Mesenteric fat pad (tissue), 1 donor: ENCODE data around the gene P2RX3. TPM values are rescaled to one million over a fixed set of nuclear protein-coding genes. Genes with fewer than 3 reads are reported as not detected.
"Not testable (repeated sequence)": the region's sequence is repeated elsewhere in the genome, so short reads cannot be mapped to it uniquely, and the experiment has no call there.

ENCODE experiments used
- DNase-seq: peaks from one replicate; pipeline ENCODE4 v3.0.0-alpha.2; 2020; ENCODE audit warnings: low spot score
- total RNA-seq: library from RNA; stranded (reverse); fragmentation: NEBNext Ultra II Directional; extraction: Animal tissue kit (Norgen Biotek cat#: 25700); gene quantifications from one replicate; pipeline ENCODE4 v1.2.1, GENCODE V29; 2021
- donor health status: DM: yes; HTN: yes; CAD: no.

The P2RX3 gene
- total RNA-seq, 1 donor from 2014 or later: not detected

DNA sequence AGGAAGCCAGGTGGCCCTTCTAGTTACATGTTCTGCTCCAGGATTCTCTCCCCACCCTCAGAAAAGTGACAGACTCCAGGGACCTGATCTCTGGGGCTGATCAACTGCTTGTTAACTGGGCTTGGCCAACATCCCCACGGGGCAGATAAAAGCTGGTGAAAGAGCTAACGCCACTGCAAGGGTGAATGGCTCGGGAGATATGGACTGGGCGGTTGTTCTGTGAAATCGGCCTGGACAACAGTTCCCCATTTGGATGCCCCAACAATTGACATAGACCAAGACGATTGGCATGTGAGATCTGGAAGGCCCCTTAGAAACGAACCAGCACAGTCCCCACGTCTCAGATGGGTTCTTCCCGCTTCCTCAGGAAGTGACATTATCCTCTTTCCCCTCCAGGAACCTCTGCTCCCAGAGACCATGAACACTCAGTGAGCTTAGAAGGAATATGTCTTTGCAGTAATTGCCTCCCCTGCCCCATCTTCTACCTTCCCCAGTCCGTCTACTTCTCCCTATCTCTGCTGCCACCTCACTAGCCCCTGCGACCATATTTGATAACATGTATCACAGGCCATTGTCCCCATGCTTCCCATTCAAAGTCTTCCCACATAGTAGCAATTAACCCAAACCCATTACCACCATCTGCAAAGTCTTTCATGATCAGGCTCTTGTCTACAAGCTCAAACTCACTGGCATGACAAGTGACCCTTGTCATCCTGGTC lies 57.9 kb downstream of the P2RX3 start:
- DNase-seq: no peak

DNA sequence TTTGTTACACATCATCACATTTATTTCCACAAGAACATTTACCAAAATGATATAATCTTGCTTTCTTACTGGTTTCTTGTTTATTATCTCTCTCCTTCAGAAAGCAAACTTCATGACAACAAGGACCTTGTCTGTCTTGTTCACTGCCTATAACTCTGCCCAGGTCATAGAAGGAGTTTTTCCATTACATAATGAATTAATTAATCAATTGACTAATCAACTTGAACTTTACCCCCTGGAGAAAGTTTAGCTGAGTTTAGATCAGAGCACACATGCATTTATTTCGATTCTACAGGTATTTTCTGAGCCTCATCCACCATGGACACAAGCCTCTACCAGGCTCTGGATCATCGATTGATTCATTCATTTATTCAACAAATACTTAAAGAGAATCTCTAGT lies 58.6 kb downstream of the P2RX3 start:
- no peak for DNase-seq

DNA sequence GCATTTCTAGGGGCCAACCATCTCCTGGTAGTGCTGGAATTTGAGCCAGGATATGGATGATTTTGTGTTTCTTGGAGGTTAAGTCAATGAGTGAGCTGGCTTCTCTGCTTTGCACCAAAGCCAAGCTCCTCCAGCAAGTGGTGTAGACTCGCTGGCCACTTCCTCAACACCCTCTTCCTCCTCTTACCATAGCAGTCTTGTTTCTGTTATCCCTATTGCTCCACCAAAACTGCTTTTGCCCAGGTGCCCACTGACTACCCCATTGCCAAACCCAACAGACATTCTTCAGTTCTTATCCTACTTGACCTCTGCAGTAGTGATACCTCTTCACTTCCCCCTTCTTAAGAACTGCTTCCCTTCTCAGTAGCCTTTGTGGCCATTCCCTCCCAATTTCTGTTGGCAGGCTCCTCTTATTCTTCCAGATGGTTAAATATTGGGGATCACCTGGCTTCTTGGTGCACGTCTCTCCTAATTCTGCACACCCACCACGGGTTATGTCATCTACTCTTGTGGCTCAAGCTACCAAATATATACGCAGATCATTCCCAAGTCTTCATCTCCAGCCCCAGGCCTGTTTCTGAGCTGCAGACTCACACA lies 59.3 kb downstream of the P2RX3 start:
- DNase-seq: no peak

DNA sequence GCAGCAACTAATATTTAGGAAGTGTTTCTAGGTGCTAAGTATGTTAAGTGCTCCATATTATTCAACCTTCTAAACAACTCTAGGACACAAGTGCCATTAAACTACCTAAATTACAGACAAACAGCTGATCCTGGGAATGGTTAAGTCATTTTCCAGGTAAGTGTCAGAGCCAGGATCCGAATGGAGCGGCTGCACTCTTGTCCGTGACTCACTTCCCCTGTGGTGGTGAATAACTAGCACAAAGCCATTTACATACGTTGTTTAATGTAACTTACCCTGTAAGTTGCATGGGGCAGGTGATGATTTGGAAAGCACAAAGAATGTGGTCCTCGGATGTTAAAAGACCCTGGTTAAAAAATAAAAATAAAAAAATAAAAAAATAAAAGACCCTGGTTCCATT lies 61.1 kb downstream of the P2RX3 start:
- no peak for DNase-seq

DNA sequence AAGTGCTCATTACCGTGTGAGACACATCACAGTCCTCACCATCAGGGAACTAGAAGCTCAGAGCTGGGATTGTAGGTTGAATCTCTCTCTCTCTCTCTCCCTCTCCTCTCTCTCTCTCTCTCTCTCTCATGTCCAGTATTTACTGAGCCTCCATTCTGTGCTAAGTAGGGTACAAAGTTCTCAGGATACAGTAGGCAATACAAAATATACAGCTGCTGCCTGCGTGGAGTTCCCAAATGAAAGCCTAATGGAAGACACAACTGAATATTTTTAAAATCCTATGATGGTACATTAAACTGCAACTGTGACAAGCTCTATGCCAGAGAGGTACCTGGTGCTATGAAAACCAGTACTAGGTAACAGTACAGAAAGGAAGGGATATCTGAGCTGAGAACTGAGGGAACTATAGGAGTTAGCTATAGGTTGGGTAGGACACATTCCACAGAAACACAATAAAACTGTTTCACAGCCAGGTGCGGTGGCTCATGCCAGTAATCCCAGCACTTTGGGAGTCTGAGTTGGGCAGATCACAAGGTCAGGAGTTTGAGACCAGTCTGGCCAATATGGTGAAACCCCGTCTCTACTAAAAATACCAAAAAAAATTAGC lies 61.9 kb downstream of the P2RX3 start:
- DNase-seq: no peak

DNA sequence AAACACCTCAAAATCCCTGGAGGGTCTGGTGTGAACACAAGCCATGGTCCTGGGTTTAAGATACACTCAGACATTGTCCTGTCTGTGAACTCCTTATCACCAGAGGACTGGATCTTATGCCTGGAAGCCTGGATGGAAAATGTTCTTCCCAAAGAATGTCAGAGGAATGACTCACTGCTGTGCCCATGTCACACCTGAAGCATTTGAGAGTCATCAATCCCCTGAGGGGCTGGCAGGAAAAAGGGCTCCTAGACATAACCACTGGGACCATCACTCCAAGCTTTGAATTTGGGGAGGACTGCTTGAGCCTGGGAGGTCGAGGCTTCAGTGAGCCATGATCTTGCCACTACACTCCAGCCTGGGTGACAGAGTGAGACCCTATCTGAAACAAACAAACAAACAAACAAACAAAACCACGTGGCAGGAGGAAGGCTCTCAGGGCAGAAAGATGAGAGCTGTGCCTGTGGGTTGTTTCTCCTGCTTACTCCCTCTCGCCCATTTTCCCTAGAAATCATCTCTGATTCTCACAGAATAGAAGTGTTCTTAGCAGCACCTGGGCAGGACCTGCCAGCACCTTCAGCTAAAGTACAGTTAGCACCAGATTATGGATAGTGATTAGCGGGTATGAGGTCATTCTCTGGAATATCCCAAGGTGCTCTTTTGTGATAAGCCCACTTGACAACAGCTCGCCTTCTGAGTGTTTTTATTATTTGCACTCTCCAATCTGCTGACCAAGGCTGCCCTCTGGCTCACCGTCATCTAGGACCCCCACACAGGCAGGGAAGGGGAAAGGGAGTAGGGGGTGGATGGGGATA lies 64.2 kb downstream of the P2RX3 start:
- no peak for DNase-seq

DNA sequence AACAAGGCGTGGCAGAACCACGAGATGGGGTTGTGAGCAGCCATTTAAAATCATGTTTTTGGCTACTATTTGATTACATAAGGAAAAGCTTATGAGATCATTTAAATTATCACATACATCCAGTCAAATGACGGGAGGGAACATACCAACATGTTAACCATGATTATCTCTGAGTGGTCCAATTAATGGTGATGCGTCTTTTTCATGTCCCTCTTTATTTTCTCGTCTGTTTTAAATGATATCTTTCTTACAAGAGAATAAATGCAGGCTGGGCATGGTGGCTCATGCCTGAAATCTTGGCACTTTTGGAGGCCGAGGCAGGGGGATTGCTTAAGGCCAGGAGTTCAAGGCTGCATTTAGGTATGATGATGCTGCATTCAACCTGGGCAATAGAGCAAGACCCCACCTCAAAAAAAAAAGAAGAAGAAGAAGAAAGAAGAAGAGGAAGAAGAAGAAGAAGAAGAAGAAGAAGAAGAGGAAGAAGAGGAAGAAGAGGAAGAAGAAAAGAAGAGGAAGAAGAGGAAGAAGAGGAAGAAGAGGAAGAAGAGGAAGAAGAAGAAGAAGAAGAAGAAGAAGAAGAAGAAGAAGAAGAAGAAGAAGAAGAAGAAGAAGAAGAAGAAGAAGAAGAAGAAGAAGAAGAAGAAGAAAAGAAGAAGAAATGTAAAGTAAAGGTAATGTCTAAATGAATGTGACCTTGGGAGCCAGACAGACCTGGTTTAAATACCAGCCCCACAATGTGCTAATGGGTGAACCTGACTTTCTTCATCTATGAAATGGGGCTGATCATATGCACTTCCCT lies 65.0 kb downstream of the P2RX3 start:
- DNase-seq: not testable (repeated sequence)

DNA sequence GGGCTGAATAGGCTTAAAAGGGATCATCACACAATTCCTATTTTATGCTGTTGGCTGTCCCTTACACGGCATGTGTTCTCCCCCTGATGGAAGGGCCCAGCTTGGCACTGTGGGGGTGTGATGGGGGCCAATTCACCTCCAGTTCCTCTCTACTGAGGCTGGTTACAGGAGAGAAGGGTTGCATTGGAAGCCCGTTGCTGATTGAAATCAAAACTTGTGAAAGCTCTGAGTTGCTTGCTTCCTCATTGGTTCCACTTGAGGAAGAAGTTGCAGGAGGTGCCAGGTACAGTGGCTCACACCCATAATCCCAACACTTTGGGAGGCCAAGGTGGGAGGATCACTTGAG lies 65.6 kb downstream of the P2RX3 start:
- no peak for DNase-seq

DNA sequence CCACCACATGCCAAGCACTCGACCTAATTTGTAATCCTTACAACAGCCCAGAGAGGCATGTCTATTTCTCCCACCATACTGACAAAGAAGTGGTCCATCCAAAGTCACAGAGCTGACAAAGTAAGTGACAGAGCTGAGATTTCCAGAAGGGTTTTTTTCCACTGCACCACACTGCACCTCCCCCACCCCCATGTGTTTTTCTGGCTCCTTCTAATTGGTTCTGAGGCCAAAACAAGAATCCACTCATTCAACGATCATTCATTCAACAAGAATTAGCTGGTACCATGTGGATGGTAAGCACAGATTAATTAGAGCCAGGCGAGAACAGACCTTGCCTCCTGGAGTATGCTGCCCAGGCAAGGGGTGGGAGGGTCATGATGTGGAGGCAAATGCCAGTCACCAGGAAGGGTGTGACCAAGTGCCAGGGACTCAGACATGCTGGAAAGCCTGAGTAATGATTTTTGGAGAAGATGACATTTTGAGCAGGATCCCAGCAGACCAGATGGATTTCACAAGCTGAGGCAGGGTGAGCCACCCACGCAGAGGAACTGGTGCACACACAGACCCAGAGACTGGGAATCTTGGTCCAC lies 67.2 kb downstream of the P2RX3 start:
- DNase-seq: no peak

DNA sequence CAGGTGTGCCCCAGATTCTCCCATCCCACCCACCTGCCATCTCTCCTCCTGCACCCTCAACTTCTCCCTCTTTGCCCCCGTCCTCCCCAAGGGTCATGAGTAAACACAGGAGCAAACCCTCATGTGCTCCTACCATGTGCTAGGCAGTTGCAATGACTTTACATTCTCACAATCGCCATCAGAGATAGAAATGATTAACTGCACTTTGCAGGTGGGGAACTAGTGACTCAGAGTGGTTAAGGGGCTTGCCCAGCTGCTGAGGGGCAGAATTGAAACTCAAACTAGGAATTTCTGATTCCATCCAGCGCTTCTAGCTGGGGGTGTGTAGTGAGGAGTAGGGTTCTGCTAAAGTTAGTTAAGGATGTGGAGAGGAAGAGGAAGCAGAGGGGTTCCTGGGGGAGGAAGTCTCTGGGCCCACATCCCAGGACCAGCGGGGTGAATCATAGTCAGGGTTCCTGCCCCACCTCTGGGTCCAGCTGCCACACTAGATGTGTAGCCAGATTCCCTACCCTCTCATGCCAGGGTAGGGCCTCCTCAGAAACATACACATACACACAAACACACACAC lies 68.3 kb downstream of the P2RX3 start:
- no peak for DNase-seq

DNA sequence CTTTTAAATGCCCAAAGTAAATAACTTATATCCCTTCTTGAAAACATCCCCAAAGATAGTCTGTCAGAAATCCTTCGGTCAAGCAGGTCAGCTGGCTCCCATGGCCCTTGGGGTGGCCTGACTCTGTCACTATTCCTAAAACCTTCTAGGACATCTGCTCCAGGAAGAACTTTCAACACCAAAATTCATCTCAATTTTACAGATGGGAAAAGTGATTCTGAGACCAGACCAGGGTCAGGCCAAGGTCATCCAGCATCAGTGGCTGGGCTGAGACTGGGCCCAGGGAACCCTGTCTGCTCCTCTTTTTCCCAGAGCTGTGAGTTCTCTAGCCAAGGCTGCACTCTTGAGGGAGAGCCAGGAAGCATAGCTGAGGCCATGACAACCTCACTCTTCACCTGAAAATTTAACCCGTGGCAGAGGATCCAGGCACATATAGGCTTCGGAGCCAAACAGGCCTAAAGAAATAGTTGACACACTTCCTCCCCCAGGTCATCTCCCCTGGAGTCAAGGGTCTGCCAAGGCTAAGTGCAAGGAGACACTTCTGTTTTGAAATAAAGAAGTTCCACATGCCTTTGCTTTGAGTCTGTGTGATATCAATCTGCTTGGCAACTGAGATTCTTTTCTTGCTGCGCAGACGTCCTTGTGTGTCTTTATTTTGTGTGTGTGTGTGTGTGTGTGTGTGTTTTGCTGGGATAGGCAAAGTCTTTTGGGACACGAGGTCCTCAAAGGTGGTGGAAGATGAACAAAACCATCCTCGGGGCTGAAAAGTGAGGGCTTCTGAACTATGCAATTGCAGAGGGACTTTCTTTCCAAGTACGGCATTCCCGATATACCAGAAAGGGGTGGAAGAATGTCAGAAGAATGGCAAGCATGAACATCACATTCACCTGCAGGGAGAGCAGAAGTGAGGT lies 69.1 kb downstream of the P2RX3 start:
- DNase-seq: no peak

DNA sequence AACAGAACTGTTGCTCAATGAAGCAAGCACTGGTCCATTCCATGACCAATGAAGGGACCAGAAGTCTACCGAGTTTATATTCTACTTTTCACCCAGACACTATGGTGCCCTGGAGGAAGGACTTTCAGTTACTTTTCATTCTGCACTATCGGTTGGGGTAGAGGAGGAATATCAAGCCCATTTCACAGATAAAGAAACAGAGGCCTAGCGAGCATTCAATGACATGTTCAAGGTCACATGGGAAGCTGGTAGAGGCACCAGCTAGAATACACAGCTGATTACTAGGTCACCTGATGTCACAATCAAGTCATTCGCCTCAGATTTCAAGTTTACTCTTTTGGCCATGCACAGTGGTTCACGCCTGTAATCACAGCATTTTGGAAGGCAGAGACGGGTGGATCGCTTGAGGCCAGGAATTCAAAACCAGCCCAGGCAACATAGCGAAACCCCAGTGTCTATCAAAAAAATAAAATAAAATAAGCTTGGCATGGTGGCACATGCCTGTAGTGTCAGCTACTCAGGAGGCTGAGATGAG lies 69.9 kb downstream of the P2RX3 start:
- DNase-seq: no peak

DNA sequence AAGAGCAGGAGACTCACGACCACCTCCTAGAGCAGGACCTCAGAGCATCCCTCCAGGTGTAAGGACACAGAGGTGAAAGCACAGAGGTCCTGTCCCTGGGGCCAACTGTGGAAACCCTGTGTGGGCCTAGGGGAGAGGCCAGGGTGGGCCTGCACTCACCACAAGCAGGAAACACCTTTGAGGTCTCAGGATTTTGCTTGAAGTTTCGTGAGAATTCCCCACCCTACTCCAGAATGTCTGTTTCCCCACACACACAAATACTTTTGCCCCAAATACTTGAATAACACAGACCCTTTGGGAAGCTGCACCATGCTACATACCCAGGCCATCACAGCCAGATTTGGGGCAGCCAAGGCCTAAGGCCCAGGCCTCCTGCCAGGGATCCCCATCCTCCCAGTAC lies 70.6 kb downstream of the P2RX3 start:
- DNase-seq: no peak

DNA sequence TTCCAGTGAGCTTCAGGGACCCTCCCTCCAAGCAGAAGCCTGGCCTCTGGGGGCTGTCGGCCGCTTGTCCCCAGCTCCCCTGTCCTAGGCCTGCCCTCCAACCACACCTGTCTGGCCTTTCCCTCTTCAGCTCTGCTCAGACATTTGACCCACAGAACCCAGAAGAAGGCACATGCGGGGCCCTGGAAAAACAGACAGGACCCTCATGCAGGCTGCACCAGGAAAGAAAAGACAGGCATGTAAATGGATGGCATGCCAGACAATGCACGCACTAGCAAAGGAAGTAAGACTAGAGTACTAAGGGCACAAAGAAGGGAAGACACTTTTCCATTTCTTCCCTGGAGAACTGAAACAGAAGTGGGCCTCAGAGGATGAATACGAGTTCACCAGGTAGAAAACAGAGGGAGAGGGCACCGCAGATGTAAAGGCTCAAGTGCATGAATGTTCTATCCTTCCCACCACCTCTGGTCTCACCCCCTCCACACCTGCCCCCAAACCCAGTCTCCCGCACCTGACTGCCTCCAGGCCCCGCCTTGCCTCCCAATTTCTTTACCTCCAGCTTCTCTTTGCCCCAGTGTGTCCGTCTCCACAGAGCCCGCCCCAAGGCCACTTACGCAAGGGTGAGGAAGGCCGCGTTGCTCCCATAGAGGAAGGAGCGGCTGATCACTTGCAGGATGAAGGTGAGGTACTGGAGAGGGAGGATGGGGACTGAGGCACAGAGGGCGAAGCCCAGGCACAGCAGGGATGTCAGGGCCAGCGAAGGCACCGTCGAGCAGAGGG lies 71.4 kb downstream of the P2RX3 start:
- no peak for DNase-seq

DNA sequence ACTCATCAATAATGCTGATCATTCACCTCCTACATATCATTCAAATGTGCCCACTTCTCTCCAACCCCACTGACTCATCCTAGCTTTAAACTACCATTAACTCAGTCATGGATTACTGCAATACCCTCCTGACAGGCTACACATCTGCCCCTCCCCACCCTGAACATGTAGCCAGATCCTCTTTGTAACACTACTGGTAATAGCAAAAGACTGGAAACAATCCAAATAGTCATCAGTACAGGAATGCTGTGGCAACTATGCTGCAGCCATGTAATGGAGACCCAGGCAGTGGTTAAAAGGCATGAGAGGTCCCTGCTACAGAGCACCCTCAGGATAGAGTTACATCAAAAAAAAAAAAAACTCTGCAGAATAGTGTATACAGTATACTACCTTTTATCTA lies 72.1 kb downstream of the P2RX3 start:
- DNase-seq: no peak

DNA sequence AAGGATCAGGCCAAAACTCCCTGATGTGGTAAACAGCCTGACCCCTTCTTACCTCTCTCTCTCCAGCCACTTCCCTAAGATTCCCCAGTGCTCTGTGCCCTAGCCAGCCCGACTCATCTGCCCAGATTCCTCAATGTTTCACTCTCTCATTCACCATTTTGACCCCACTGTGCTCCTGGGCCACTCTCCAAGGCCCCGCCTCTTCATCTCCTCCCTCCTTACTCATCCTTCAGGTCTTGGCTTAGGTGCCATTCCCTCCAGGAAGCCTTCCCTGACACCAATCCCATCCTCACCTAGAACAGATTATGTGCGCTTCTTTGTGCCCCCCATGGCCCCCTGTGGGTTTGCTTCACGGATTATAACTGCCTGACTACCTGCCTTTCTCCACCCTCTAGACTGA lies 75.5 kb downstream of the P2RX3 start:
- no peak for DNase-seq

DNA sequence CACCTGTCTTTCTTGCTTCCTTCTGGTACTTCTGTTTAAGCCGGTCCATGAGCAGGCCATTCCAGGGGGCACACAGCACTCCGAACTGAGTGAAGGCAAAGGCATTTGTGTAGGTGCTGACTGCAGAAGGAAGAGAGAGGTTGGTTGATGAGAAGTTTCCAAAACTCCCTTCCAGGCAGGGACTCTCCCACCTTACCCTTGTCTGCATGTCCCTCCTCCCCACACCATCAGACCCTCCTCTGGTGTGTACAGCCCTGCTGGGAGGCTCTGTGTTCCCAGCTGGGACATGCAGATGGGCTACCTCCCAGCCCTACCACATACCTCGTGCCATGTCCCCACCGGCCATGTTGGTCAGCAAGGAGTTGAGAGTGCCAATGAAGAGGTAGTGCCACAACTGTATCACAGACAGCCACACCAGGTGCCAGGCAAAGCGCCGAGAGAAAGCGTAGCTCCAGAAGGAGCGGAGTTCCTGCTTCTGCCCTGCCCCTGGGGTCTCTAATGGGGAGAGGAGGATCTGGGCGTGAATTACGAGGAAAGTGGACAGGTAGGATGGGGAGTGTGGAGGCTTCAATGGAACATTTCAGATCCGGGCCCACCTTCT lies 76.6 kb downstream of the P2RX3 start:
- no peak for DNase-seq

DNA sequence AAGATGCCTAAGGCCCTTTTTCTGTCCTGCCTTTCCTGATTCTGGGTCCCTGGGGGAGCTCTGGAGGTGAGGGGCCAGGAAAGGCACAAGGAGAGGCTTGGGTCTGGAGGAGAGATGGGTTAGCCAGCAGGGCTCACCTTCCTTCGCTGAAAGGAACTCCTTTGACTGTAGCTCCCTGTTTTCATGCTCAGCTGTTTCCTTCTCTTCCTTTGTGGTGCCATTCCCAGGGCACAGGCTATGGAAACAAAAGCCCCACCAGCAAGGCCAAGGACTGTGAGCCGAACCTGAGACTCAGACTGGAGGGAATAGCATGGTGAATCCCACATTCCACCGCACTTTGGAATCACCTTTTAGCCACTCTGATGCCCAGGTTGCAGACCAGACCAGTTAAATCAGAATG lies 78.3 kb downstream of the P2RX3 start:
- DNase-seq: no peak
